Measurements from ENCODE around the gene CHD5. TPM values are rescaled to one million over a fixed set of nuclear protein-coding genes. Genes with fewer than 3 reads are reported as not detected.

CHD5 gene
- total and polyA plus RNA-seq, 2 of the 4 experiments (the other 2 are of a cell fraction) = under 0.01 to 0.09 TPM

GRCh38 chr1:6184083-6184783 lies 4.1 kb upstream of the CHD5 start:
- in situ Hi-C loops (cut with MboI; ENCODE audit: low sequenced_read_pairs) = no loop called here
- Histone ChIP-seq H3K14ac (replicated peaks; ENCODE audit: low read depth, low read length) (no peak overlapping the region), H3K36me3 (ENCODE audit: control insufficient read depth, insufficient read depth, low read length) (peaks cover 26% of the 10 kb centered on the region), H2BK20ac (ENCODE audit: low read depth, low read length) (no peak overlapping the region), H4K20me1 (ENCODE audit: insufficient read depth, low read length) (peaks cover 58% of the 10 kb centered on the region), H3K4me3 (ENCODE audit: insufficient read depth, low read depth, low read length) (no peak overlapping the region), H3K4ac (ENCODE audit: low read depth, low read length) (no peak overlapping the region), H3K79me1 (ENCODE audit: low read depth in 1 of 2, low read length in 2 of 2) (peaks cover 17 to 36% of the 10 kb centered on the region in 2 experiments), H3K4me2 (ENCODE audit: low read depth, low read length) (no peak overlapping the region), H4K5ac (ENCODE audit: low read depth, low read length) (no peak overlapping the region), H2BK120ac (ENCODE audit: low read depth, low read length) (no peak overlapping the region), H3K18ac (ENCODE audit: low read depth, low read length) (no peak overlapping the region), H4K8ac (ENCODE audit: low read depth in 2 of 2, low read length in 2 of 2) (no peak overlapping the region), H2BK15ac (ENCODE audit: low read depth, low read length) (no peak overlapping the region), H3K9ac (ENCODE audit: low read depth, low read length) (no peak overlapping the region), H3K56ac (ENCODE audit: extremely low read depth, insufficient read depth, low read length) (no peak overlapping the region), H2AFZ (replicated peaks; ENCODE audit: low read length, poor library complexity) (no peak overlapping the region), H3K27ac (ENCODE audit: insufficient read depth, low read length) (no peak overlapping the region), H3K9me1 (ENCODE audit: insufficient read depth, low read length) (peaks cover 15% of the 10 kb centered on the region), H4K91ac (ENCODE audit: insufficient read depth, low read depth, low read length) (no peak overlapping the region), H3K27me3 (ENCODE audit: control insufficient read depth, insufficient read depth, low read length) (peaks cover 17% of the 10 kb centered on the region; the same call in 1 of the 2 replicates), H2AK5ac (ENCODE audit: low read depth, low read length) (no peak overlapping the region), H3K23ac (ENCODE audit: low read depth, low read length) (no peak overlapping the region), H3K4me1 (ENCODE audit: control insufficient read depth, insufficient read depth, low read length) (peaks cover 14% of the 10 kb centered on the region), H3K9me3 (ENCODE audit: control insufficient read depth, insufficient read depth, low read length) (no peaks in the 10 kb centered on the region), H2BK5ac (ENCODE audit: low read depth, low read length, poor library complexity, severe bottlenecking) (no peak overlapping the region), H2AK9ac (replicated peaks; ENCODE audit: low read depth, low read length, poor library complexity) (no peak overlapping the region)
- dilution Hi-C loops (cut with HindIII; ENCODE audit: low sequenced_read_pairs, unreplicated experiment) = no loop called here
- DNase-seq (no peak), ATAC-seq (ENCODE audit: low read depth) (no peak)
- ChIA-PET CTCF (no interaction called here), POLR2A (ENCODE audit: unreplicated experiment) (no interaction called here)
- intact Hi-C loops (cut with micrococcal nuclease) = no loop called here
- no peak for TF ChIP-seq POLR2A (IDR thresholded peaks at IDR 0.05; ENCODE audit: low read depth, low read length)
- TF ChIP-seq MXI1 (IDR thresholded peaks at IDR 0.05; ENCODE audit: borderline replicate concordance, low read depth, low read length) = no peak
- TF ChIP-seq RCOR1 (IDR thresholded peaks at IDR 0.05; ENCODE audit: insufficient replicate concordance, low read length) = no peak
- TF ChIP-seq USF2 (IDR thresholded peaks at IDR 0.05; ENCODE audit: low read depth, low read length) = no peak
- no peak for TF ChIP-seq RAD21 (IDR thresholded peaks at IDR 0.05; ENCODE audit: low read length)
- no peak for TF ChIP-seq RFX5 (IDR thresholded peaks at IDR 0.05; ENCODE audit: low read depth, low read length)
- no peak for TF ChIP-seq ELK1 (IDR thresholded peaks at IDR 0.05; ENCODE audit: borderline replicate concordance, low read depth, low read length)
- no peak for TF ChIP-seq MAFK (IDR thresholded peaks at IDR 0.05; ENCODE audit: low read depth, low read length)
- TF ChIP-seq CEBPB (IDR thresholded peaks at IDR 0.05; ENCODE audit: low read depth, low read length) = no peak
- no peak for TF ChIP-seq CHD1 (IDR thresholded peaks at IDR 0.05; ENCODE audit: low read depth, low read length)
- TF ChIP-seq BHLHE40 (IDR thresholded peaks at IDR 0.05; ENCODE audit: low read depth, low read length) = no peak
- no CpG with 5 or more reads among the region's 13 CpGs for WGBS, 2 experiments (ENCODE audit: extremely low coverage in 2 of 2, insufficient read length in 1 of 2)
- no TSS peak for BruUV-seq (replicated peaks)

Data from IMR-90 (cell line).